Stimulated activated CD4-positive, alpha-beta T cell treated with anti-CD3 and anti-CD28 coated beads, Interleukin-1b, Interleukin-23, amount 100 ng/mL, for 1 hour (primary cell): ENCODE data around the gene PRRT1B.
"Not testable (repeated sequence)": the region's sequence is repeated elsewhere in the genome, so short reads cannot be mapped to it uniquely, and the experiment has no call there.

ENCODE experiments used
- DNase-seq, 2 donors: peaks; one replicate each; pipeline ENCODE4 v3.0.0-alpha.2; 2020; ENCODE audit warnings: low read depth in 2 of 2

PRRT1B gene

DNA sequence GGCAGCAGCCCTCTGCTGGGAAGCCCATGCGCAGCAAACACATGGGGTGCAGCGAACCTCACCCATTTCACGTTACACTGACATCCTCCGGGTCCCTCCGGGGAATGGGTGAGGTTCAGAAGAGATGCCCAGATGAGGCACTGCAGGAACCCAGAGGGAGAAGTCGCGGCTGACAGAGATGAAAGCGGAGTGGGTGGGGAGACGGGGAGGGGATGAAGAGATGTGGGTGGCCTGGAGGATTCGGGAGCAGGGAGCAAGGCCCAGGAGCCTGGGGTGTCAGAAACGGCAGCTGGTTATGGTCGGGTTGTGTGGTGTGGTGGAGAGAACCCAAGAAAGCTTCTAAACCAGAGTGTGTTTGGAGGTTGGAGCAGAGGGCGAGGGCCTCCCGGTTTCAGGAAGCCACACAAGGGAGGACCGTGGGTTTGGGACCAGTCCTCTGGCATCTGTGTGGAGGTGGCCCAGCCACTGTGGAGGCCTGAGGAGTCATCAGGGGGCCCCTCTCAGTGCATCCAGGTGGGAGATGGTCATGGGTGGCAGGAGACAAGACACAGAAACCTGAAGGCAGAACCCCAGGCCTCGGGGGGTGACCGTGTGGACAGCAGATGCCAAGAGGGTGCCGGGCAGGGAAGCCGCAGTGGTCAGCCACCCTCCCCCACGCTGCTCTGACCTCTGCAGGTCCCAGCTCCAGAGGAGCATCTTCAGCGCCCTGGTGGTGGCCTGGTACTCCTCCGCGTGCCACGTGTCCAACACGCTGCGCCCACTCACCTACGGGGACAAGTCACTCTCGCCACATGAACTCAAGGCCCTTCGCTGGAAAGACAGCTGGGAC lies 22.9 kb upstream of the PRRT1B start:
- no peak for DNase-seq

DNA sequence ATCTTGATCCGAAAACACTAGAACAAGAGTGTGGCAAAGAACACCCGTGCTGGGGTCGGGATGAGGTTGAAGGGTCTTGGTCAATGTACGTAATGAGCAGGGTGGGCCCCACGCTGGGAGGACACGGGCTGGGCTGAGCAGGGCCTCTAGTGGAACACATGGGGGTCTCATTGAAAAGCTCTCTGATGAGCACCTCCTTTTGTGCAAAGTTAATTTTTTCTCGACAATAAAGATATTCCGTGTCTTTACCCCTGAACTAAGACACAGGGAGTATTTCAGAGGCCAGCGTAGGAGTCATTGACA lies 22.3 kb upstream of the PRRT1B start:
- no peak for DNase-seq

DNA sequence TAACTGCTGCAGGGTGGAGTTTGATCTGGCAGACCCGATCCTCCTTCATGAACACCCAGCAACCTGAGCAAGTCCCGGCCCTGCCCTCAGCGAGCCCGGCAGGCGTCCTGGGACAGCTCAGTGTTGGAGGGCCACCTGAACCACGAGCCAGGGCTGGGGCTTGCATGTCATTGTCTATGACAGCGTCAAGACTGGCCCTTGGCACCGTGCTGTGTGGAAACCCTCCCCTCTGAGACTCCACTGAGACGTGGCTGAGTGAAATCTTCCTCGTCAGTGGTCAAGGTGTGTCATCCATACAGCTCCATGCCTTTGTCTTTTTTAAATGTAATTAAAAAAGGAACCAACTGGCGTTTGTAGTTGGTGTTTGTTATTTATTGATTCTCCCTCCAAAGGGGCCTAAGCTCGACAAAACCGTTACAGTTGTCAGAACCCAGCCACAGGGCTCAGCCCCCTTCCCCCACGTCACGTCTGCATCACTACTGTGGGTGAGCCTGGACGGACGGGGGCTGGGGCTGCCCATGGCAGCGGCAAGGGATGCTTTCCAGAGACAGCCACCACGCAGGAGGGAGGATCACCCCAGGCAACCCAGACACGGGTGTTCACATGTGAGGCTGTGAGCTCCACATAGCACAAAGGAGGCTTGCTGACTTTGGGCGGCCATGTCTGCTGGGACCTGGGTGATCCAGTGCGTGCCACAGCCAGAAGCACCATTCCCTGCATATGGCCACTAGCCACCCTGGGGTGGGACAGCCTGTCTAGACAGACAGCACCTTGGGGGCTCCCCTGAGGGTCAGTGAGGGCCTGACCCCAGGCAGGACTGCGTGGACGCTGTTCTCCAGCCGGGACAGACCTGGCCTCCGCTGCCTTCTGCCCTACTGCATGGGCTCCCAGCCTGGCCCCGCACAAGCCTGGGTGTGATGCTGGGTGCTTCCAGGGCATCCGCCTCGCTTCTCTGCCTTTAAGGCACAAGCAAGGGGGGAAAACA lies 21.6 kb upstream of the PRRT1B start:
- no peak for DNase-seq

DNA sequence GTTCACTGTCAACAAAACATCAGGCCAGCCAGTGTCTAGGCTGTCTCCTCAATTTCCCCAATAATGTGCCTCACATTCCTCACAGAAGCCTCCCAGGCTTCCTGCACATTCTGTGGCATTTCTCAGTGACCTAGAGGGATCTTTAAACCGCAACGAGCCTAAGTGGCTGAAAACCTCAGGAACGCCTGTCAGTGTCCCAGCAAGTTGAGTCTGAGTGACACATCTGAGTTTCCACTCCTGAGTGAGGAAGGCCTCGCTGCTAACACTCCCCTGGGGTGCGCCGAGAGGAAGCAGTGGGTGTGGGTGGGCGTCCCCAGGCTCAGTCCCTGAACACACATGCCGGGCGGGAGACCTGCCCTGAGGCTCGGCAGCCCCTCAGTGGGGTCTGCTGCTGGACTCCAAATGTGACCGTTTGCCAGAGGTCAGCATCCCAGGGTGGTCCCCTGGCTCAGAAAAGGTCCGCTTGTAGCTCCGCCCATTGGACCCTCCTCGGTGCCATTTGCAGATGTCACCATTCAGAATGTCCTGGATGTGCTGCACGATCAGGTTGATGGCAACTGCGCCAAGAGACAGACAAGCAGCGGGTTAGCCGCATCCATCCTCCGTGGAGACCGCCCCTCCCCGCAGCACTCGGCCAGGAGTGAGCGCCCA lies 20.5 kb upstream of the PRRT1B start:
- no peak for DNase-seq

DNA sequence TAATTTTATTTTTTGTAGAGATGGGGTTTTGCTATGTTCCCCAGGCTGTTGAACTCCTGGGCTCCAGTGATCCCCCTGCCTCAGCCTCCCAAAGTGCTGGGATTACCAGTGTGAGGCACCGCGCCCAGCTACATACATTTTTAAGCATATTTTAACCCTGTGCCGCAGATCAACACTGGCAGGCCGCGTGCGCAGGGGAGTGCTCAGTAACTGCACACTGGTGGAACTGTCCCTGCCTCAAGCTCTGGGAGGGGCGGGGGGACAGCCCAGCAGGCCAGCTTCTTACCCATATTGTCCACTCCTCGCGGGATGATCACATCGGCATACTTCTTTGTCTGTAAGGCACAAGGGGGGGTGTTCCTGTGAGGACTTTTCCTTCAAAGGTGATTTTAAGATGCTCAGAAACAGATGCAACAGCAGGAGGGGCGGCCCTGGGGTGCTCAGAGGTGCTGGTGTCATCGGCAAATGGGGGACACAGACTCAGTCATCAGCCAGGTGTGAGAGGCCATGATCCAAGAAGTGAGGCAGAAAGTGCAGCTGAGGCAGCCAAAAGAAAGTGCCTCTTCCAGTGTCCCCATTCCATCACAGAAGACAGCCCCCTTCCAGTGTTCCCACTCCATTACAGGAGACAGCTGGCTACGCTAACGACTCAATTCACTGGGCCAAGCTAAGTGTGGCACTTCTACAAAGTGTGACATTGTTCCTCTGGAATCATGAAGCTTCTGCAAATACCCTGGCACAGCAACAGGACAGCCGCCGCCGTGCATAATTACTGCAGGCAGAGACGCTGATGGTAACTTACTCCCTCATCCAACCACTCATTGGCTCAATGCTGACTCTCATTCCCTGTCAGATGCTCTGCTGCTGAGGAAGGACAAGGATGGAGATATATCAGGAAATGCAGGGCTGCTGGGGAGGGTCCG lies 19.4 kb upstream of the PRRT1B start:
- no peak for DNase-seq

DNA sequence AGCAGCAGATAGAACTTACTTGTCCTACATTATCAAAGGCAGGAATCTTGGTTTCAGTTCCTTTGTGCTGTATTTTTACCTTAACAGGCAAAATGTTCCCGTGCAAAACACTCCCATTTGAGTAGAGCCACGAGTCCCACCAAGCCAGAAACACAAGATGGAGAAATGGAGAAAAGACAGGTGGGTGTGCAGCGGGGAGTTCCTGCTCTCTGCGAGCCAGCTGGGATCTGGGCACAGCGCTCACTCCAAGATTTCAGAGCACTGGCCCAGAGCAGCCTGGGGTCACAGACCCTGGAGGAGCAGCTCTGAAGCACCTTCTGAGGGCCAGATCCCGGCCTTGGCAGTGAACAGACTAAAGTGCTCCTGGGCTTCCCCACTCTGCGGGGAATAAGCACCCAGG lies 17.1 kb upstream of the PRRT1B start:
- no peak for DNase-seq

DNA sequence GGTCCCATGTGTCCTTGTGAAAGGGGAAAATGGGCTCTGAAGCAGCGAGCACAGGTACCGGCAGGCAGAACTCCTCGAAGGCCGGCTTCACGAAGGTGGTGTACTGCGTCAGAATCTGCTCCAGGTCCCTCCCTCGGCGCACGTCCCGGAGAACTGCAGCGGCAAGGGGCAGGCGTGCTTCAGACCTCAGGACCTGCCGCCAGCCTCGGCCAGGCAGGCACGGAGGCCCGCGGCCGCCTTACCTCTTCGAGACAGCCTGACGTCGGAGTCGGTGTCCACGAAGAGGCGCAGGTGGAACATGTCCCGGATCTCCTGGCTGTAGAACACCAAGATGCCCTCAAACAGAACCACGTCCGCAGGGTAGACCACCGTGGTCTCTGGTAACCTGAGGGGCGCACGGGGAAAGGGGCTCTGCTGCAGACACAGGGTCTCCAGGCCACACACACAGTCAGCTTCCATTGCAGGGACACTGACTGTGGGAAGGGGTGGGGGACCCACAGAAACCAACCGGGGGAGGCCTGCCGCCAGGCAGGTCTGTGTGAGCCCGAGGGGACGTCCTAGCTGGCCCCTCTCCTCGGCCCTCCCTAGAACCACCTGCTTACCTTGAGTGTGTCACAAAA lies 16.3 kb upstream of the PRRT1B start:
- no peak for DNase-seq

DNA sequence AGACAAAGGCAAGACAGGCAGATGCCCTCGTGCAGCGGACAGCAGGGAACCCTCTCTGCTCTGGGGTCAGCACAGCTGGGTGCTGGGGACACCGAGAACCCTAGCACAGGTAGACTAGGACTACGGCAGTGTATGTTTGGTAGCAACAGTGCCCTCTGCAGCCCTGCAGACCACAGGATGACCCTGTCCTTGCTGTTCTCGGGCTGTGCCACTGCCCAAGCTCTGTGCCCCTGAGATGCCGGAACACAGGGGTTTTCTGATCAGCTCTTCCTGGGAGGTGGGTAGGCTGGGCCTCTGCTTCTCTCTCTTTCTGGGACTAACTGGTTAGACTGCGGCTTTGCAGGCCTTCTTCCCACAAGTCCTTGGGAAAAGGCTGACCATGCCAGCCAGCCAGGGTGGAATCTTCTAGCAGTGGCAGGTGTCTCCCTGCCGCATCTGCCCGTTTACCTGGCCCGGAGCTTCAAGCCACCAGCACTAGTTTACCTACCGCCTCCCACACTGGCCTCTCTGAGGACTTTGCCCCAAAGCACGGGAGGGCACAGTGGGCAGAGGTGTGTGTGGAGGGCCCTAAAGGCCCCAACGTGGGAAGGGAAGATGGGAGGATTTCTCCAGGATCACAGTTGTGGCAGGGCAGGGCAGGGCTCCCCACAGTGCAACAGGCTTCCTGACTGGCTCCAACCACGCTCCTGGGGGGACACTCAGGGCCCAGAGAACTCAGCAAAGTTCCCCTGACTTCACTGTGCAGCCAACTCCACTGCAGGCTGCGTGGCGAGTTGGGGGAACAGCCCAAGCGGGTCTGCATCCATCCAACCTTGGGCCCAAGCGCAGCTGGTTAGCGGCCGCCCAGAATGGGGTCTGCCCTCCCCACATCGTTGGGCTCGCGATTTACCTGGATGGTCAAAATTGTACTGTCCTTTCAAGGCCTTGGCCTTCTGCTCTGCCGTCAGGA lies 15.5 kb upstream of the PRRT1B start:
- DNase-seq = no peak

DNA sequence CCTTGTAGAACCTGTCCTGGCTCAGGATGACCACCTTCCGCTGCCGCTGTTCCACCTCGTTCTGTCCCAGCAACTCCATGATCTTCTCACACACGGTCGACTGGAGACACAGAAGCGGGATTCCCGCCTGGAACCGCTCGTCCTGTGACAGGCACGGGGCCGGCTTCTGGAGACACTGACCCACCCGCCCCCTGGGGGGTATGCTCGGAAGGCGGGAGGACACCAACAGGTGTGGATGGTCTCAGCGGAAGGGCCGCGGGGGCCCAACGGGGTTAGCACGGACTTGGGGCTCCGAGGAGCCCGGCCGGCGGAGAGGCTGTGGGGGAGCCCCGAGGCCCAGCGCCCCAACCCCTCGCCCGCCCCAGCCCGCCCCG lies 14.8 kb upstream of the PRRT1B start:
- DNase-seq = no peak

DNA sequence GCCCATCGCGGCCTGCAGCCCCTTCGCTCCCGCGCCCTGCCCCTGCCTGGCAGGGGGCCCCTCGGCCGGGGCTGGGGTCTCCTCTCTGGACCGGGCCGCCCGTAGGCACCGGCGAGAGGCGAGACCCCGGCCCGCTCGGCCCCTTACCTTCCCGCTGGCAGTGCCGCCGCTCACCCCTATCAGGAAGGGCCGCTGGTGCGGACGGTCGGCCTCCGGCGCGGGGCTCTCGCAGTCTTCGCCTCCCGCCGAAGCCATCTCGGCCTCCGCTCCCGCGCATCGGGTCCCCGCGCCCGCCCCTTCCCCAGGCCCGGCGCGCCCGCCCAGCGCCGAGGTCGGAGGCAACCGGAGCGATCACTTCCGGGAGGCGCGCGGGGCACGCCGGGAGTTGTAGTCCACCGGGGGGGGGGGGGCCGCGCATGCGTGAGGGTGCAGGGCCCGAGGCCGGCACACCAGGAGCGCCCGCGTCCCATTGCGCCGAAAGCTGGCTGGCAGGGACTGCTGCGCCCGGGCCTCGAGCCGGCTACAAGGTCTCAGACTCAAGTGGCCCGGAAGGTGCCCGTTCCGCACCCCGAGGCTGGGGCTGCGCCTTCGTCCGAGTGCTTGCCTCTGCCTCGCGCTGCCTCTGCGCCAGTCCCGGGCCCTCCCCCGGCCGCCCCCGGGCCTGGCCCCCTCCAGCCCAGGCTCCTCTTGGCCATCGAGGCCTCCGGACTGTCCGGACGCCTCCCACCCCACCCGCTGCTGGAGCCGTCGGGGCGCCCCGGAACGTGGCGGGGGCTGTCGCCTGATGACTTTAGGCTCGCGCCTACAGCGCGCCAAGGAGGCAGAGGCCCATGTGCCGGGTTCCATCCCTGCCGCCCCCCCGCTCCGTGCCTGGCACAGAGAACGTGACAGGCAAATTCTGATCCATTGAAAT lies 14.1 kb upstream of the PRRT1B start, which contains the start of gene UCK1:
Gene UCK1 (minus strand): TSS at position 344 of the 913 bp plus-strand sequence. CDS start 89 bp downstream, at position 255.
- DNase-seq = peak; percentile 38 to 41

DNA sequence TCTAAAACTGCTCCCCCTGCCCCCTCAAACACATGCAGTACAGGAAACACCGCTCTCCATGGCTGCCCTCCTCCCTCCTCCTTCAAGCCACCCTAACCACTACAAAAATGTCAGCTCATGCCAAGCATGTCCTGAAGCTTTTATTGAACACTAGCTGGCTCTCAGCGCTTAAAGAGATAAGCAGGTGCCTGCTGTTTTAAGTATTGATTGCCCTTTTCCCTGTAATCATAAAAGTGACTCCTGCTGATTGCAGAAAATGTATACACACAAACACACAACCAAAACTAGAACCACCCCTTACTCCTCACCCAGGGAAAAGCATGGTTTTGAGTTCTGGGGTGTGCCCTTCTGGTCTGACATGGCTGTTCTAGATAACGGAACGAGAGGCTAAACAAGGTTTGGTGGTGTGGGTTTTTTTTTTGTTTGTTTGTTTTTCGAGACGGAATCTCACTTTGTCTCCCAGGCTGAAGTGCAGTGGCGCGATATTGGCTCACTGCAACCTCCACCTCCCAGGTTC lies 10.5 kb upstream of the PRRT1B start:
- DNase-seq = no peak

DNA sequence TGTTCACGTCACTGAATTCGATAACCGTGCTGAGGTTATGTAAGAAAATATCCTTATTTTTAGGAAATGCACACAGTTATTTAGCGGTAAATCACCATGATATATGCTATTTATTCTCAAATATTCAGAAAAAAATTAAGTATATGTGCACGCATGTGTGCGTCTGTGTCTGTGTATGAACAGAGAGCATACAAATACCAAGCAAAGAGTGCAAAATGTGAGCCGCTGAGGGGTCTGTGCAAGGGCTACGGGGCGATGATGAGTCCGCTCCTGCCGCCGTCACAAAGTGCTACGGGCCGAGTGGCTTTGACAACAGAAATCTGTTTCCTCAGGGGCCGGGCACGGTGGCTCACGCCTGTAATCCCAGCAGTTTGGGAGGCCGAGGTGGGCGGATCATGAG lies 7.4 kb upstream of the PRRT1B start:
- DNase-seq = no peak

DNA sequence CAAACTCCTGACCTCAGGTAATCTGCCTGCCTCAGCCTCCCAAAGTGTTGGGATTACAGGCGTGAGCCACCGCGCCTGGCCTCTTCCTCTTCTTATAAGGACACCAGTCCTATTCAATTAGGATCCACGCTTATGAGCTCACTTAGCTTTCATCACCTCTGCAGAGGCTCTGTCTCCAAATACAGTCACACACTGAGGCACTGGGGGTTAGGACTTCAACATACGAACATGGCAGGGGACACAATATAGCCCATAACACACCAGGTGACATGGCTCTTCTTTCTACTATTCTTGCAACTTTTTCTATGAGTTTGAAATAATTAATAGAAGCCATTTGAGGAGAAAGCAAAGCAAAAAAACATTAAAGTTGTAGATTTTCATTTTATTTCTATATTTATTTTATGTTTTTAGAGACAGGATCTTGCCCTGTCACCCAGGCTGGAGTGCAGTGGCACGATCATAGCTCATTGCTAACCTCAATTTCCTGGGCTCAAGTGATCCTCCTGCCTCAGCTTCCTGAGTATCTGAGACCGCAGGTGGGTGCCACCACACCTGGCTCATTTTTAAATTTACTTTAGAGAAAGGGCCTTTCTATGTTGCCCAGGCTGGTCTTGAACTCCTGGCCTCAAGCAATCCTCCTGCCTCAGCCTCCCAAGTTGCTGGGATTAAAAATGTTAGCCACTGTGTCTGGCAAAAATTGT lies 6.0 kb upstream of the PRRT1B start:
- DNase-seq = no peak

DNA sequence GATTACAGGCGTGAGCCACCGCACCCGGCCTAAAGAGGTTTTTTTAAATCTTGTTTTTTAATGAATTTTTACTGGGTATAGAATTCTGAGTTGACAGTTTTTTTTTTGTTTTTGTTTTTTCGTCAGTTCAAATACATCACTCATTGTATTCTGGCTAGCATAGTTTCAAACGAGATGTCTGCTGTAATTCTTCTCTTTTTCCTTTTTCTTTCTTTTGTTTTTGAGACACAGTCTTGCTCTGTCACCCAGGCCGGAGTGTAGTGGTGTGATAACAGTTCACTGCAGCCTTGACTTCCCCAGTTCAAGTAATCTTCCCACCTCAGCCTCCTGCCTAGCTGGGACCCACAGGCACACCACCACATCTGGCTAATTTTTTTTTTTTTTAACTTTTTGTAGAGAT lies 2.2 kb upstream of the PRRT1B start:
- no peak for DNase-seq

DNA sequence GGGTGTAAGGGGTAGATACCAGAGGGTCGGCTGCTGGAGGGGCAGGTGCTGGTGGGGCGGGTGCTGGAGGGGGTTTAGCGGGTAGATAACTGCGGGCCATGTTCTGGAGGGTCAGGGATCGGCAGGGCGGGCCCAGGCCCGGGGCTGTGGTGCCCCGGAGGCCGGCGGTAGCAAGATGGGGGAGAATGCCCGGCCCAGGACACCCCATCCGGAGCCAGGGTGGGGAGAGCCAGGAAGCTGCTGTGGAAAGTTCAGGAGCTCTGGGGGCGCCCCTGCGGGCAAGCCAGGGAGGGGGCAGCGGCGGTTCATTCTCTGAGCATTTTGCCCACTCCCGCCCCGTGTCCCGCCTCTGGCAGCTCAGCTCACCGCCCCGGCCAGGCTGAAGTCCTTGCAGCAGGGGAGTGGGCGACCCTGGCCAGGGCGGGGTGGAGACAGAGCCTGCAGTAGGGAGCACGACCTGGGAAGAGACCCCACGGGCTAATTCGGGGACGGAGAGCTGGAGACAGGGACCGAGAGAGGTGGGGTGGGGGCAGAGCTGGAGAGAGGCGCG lies 538 bp downstream of the PRRT1B start:
- DNase-seq = no peak

DNA sequence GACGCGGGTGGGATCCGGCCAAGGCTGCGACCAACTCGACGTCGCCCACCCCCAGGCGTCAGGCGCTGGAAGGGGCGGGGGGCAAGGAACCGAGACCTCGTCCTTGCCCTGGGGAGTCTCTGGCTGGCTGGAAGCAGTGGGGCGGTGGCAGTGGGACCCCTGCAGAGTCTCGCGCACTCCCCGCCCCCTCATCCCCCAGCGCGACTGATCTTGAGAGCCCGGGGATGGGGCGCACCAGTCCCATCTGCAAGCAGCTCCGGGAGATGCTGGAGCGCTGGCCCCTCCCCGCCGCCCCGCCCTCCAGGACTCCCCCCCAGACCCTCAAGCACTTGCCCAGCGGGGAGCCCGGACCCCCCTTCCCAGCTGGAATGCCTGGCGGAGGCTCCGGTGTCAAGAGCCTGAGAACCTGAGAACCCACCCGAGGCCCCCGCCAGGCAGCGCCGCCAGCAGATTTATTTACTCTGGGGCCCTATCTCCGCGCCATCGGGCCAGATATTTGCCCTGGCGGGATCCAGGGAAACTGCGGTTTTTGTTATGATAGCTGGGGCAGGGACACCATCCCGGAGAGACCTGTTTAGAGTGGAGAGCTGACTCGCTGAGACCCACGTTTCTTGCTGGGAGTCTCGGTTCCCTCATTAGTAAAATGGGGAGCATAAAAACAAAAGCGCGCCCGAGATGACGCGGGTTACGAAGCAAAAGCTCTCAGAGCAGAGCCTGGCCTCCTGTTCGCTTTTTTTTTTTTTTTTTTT lies 1.2 kb downstream of the PRRT1B start:
- no peak for DNase-seq

DNA sequence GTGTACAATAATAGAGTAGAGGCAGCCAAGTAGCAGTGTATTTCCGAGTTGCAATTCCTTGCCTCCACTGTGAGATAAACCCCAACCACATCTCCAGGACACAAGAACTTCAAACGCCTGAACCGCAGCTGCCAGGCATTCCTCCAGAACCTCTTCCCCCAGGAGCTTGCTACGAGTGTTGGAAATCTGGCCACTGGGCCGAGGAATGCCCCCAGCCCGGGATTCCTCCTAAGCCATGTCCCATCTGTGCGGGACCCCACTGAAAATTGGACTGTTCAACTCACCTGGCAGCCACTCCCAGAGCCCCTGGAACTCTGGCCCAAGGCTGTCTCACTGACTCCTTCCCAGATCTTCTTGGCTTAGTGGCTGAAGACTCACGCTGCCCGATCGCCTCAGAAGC lies 3.9 kb downstream of the PRRT1B start:
- not testable (repeated sequence) for DNase-seq
